ENCODE results near the gene HEMK1. TPM values are rescaled to one million over a fixed set of nuclear protein-coding genes. Genes with fewer than 3 reads are reported as not detected.
A peak's percentile ranks its signal among the peaks of the same experiment; 100 is the strongest.

Gene HEMK1
- total and polyA plus RNA-seq, 2 donors (not counting 3 experiments of a cell fraction or from before 2014, with no cell fraction given): 14.2 to 15.2 TPM

- H3K36me3 ChIP-seq (ENCODE audit: control insufficient read depth in 2 of 2, extremely low read depth in 1 of 2, insufficient read depth in 2 of 2, low read length in 2 of 2): no peaks in the 10 kb centered on the region
- H3K27ac ChIP-seq (ENCODE audit: insufficient read depth, low read depth, low read length): no peak overlapping the region
- no peaks in the 10 kb centered on the region for H3K9me1 ChIP-seq (replicated peaks; ENCODE audit: control insufficient read depth, extremely low read depth, insufficient read depth, low read length)
- H3K27me3 ChIP-seq (ENCODE audit: control insufficient read depth in 2 of 2, insufficient read depth in 2 of 2, low read length in 2 of 2): peaks cover 3 to 5% of the 10 kb centered on the region in 2 experiments
- H3K9ac ChIP-seq (replicated peaks; ENCODE audit: extremely low read depth, insufficient read depth, low read length): no peak overlapping the region
- intact Hi-C loops (cut with micrococcal nuclease): loop anchor here (1.0 to 5.0 kb wide), 5 partner anchors 23 to 350 kb away; partner anchors contain the start of gene GNAT1
- DNase-seq (ENCODE audit: low read depth, low spot score) (peak; percentile 63), FAIRE-seq (peak; percentile 91)
- H2AFZ ChIP-seq (ENCODE audit: low read depth, low read length): no peak overlapping the region
- dilution Hi-C loops (cut with MboI; ENCODE audit: extremely low pct_ligation_motif_present, low sequenced_read_pairs): no loop called here
- POLR2A ChIA-PET: interaction anchor here (0.9 kb wide), 1 partner anchor 195 kb away, joined by 3 read pairs; no protein-coding TSS in a partner anchor
- H3K4me1 ChIP-seq (ENCODE audit: control insufficient read depth, extremely low read depth, insufficient read depth, low read length): no peaks in the 10 kb centered on the region
- TF ChIP-seq POLR2A (IDR thresholded peaks at IDR 0.05; ENCODE audit: low read depth, low read length): no peak
- TF ChIP-seq CTCF (IDR thresholded peaks at IDR 0.05; ENCODE audit: extremely low read depth in 1 of 2, insufficient read depth in 1 of 2, low read depth in 1 of 2, low read length in 2 of 2): peak; percentile 83 to 87
- no peak for TF ChIP-seq EZH2 (IDR thresholded peaks at IDR 0.05; ENCODE audit: borderline replicate concordance, low read depth, low read length, severe bottlenecking)
- TF ChIP-seq POLR2AphosphoS5 (IDR thresholded peaks at IDR 0.05; ENCODE audit: insufficient read depth, low read depth, low read length): no peak
- CTCF ChIA-PET: interaction anchor here (0.6 to 7.5 kb wide), 54 partner anchors 8 to 860 kb away, joined by 3 to 165 read pairs (median 4); partner anchors contain the start of genes C3orf18, CACNA2D2, CYB561D2 and HEMK1
- no peaks in the 10 kb centered on the region for H4K20me1 ChIP-seq (replicated peaks; ENCODE audit: control insufficient read depth, extremely low read depth, insufficient read depth, low read length)
- H3K9me3 ChIP-seq (replicated peaks; ENCODE audit: control insufficient read depth, insufficient read depth, low read length): no peaks in the 10 kb centered on the region
- BruUV-seq (replicated peaks): no TSS peak
- H3K79me2 ChIP-seq (ENCODE audit: control insufficient read depth, insufficient read depth, low read length): no peaks in the 10 kb centered on the region
- H3K4me2 ChIP-seq (ENCODE audit: insufficient read depth, low read length): no peak overlapping the region
- H3K4me3 ChIP-seq (replicated peaks in 1 of 3; ENCODE audit: insufficient read depth in 1 of 3, low read depth in 1 of 3, low read length in 3 of 3): no peak overlapping the region
Observed at GRCh38 chr3:50542177-50543034, 26.9 kb upstream of the HEMK1 start.
